ENCODE measurements around the gene LAMA3. TPM values are rescaled to one million over a fixed set of nuclear protein-coding genes. Genes with fewer than 3 reads are reported as not detected.

The LAMA3 gene
- total RNA-seq, 1 donor from 2014 or later, result 106 TPM

DNA sequence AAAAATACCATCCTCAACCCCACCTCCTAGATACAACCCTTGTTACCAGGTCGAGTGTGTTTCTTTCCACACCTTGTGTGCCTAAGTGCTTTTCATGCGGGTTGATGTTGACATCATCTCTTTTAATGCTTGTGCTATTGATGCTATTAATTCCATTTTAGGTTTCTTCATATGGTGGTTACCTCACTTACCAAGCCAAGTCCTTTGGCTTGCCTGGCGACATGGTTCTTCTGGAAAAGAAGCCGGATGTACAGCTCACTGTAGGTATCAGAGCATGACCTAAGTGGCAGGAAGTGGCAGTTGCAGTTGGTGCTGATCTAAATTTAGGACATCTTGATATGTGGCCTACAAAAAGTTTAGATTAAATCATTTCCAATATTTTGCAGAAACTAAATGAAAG is 175.4 kb downstream of the LAMA3 start:
- intact Hi-C loops (cut with DNase I), result no loop called here
- no peak overlapping the region for H3K4me3 ChIP-seq
- H3K4me1 ChIP-seq, result peaks cover 5% of the 10 kb centered on the region
- no peaks in the 10 kb centered on the region for H3K9me3 ChIP-seq
- no peaks in the 10 kb centered on the region for H3K27me3 ChIP-seq
- no peak overlapping the region for H3K27ac ChIP-seq
- H3K36me3 ChIP-seq, result peaks cover 0 to 9% of the 10 kb centered on the region in 2 donors
- peak in 1 of 2 donors; percentile 32 for DNase-seq (ENCODE audit: extremely low spot score in 2 of 2)
- TF ChIP-seq POLR2AphosphoS5 (IDR thresholded peaks at IDR 0.05; ENCODE audit: insufficient read depth in 1 of 2, low read depth in 1 of 2), result no peak
- no peak for TF ChIP-seq POLR2A (IDR thresholded peaks at IDR 0.05)
- TF ChIP-seq CTCF (IDR thresholded peaks at IDR 0.05), result no peak

GRCh38 chr18:23867006-23867405 is 177.8 kb downstream of the LAMA3 start:
- TF ChIP-seq POLR2AphosphoS5 (IDR thresholded peaks at IDR 0.05; ENCODE audit: insufficient read depth in 1 of 2, low read depth in 1 of 2) (no peak), POLR2A (IDR thresholded peaks at IDR 0.05) (no peak), CTCF (IDR thresholded peaks at IDR 0.05) (no peak)
- H3K9me3 ChIP-seq, result no peaks in the 10 kb centered on the region
- H3K27me3 ChIP-seq, result no peaks in the 10 kb centered on the region
- no peak overlapping the region for H3K4me3 ChIP-seq
- H3K36me3 ChIP-seq, result peaks cover 0 to 7% of the 10 kb centered on the region in 2 donors
- intact Hi-C loops (cut with DNase I), result no loop called here
- DNase-seq (ENCODE audit: extremely low spot score in 2 of 2), result peak in 1 of 2 donors; percentile 71
- H3K4me1 ChIP-seq, result no peaks in the 10 kb centered on the region
- no peak overlapping the region for H3K27ac ChIP-seq

DNA sequence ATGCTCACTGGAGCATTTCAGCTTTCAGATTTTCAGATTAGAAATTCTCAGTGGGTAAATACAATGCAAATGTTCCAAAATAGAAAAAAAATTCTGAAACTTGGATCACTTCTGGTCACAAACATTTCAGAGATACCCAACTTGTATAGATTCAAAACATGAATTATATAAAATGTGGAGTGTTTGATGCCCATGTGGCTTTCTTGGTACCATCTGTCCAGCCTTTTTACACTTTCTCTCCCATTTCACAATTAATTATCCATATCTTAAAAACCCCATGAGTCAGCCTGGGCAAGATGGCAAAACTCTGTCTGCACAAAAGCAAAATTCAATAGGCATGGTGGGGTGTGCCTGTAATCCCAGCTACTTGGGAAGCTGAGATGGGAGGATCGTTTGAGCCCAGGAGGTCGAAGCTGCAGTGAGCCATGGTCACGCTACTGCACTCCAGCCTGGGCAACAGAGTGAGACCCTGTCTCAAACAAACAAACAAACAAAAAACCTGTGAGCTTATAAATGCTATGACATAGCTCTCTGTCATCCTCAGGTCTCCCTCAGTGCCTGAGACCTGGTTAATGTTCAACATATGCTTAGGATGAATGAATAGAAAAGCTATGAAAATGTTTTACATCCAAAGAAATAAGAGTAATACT is 179.0 kb downstream of the LAMA3 start:
- Histone ChIP-seq H3K27ac (no peak overlapping the region), H3K4me3 (no peak overlapping the region), H3K4me1 (no peaks in the 10 kb centered on the region), H3K36me3 (peaks cover 0 to 7% of the 10 kb centered on the region in 2 donors), H3K27me3 (no peaks in the 10 kb centered on the region), H3K9me3 (no peaks in the 10 kb centered on the region)
- peak in 1 of 2 donors; percentile 60 for DNase-seq (ENCODE audit: extremely low spot score in 2 of 2)
- no peak for TF ChIP-seq POLR2AphosphoS5 (IDR thresholded peaks at IDR 0.05; ENCODE audit: insufficient read depth in 1 of 2, low read depth in 1 of 2)
- no peak for TF ChIP-seq CTCF (IDR thresholded peaks at IDR 0.05)
- no peak for TF ChIP-seq POLR2A (IDR thresholded peaks at IDR 0.05)
- intact Hi-C loops (cut with DNase I), result no loop called here

DNA sequence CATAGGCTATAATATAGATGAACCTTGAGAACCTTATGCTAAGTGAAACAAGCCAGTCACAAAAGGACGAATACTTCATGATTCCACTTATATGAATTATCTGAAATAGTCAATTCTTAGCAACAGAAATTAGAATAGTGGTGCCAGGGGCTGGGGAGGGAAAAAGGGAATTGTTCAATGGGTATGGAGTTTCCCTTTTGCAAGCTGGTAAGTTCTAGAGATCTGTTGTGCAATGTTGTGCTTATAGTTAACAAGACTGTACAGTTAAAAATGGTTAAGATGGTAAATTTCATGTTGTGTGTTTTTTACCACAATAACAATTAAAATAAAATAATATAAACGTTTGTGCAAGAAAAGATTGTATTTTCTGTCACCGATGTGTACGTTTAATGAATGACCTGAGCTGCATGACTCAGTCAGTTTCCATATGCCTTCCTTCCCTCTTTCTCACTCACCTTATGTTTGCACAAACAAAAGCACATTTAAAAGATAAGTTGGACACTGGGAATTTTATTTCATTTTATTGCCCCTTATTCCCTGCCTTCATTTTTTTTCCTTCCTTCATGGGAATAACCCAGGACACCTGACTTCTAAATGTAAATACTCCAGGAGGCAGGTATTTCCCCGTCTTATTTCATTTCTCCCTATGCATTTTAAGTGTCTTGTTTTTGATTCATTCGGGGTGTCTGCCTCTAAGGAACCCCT is 181.6 kb downstream of the LAMA3 start:
- Histone ChIP-seq H3K27ac (no peak overlapping the region), H3K9me3 (no peaks in the 10 kb centered on the region), H3K4me3 (no peak overlapping the region), H3K36me3 (peaks cover 0 to 10% of the 10 kb centered on the region in 2 donors), H3K4me1 (no peaks in the 10 kb centered on the region), H3K27me3 (no peaks in the 10 kb centered on the region)
- DNase-seq (ENCODE audit: extremely low spot score in 2 of 2), result no peak
- no peak for TF ChIP-seq POLR2A (IDR thresholded peaks at IDR 0.05)
- intact Hi-C loops (cut with DNase I), result no loop called here

GRCh38 chr18:23871410-23871809 is 182.2 kb downstream of the LAMA3 start:
- no peak overlapping the region for H3K4me3 ChIP-seq
- intact Hi-C loops (cut with DNase I), result no loop called here
- peak overlapping the region; percentile 15 for H3K27ac ChIP-seq
- TF ChIP-seq CTCF (IDR thresholded peaks at IDR 0.05) (no peak), POLR2A (IDR thresholded peaks at IDR 0.05) (no peak), POLR2AphosphoS5 (IDR thresholded peaks at IDR 0.05; ENCODE audit: insufficient read depth in 1 of 2, low read depth in 1 of 2) (no peak)
- peak in 1 of 2 donors; percentile 86 for DNase-seq (ENCODE audit: extremely low spot score in 2 of 2)
- peaks cover 0 to 15% of the 10 kb centered on the region in 2 donors for H3K36me3 ChIP-seq
- H3K9me3 ChIP-seq, result no peaks in the 10 kb centered on the region
- H3K4me1 ChIP-seq, result no peaks in the 10 kb centered on the region
- no peaks in the 10 kb centered on the region for H3K27me3 ChIP-seq
